ENCODE results near the gene HK1.

- no peak for TF ChIP-seq CTCF (IDR thresholded peaks at IDR 0.05)
- TF ChIP-seq EZH2 (IDR thresholded peaks at IDR 0.05; ENCODE audit: borderline replicate concordance, insufficient read depth, low read depth, low read length, poor library complexity, severe bottlenecking) = no peak
Observed at GRCh38 chr10:69250041-69250440, 28.3 kb upstream of the HK1 start.
